HUDEP-2 (cell line): ENCODE measurements around the gene GALNT1.

Source experiments
- DNase-seq, 76 experiments: peaks; one replicate each; lab custom pipeline; 2025; ENCODE audit not compliant: unreplicated experiment in 76 of 76; lab: John Stamatoyannopoulos, UW

Gene GALNT1

GRCh38 chr18:35616664-35617423 lies 35.3 kb downstream of the GALNT1 start:
- DNase-seq = peak in 2 of 76 experiments; percentile 9 to 26

- no peak for DNase-seq
Measured at GRCh38 chr18:35617865-35618264, 36.3 kb downstream of the GALNT1 start.

GRCh38 chr18:35618289-35618688 lies 36.7 kb downstream of the GALNT1 start:
- no peak for DNase-seq

GRCh38 chr18:35618696-35619095 lies 37.2 kb downstream of the GALNT1 start:
- DNase-seq = no peak

GRCh38 chr18:35619464-35619863 lies 37.9 kb downstream of the GALNT1 start:
- no peak for DNase-seq

- no peak for DNase-seq
Measured at GRCh38 chr18:35619941-35620340, 38.4 kb downstream of the GALNT1 start.

GRCh38 chr18:35620765-35621164 lies 39.2 kb downstream of the GALNT1 start:
- DNase-seq = no peak

- no peak for DNase-seq
Measured at GRCh38 chr18:35623255-35623654, 41.7 kb downstream of the GALNT1 start.

- DNase-seq = no peak
Measured at GRCh38 chr18:35624146-35624545, 42.6 kb downstream of the GALNT1 start.

GRCh38 chr18:35625232-35625631 lies 43.7 kb downstream of the GALNT1 start:
- DNase-seq = no peak

- no peak for DNase-seq
Measured at GRCh38 chr18:35633761-35634160, 52.2 kb downstream of the GALNT1 start.

GRCh38 chr18:35634323-35634722 lies 52.8 kb downstream of the GALNT1 start:
- DNase-seq = no peak

GRCh38 chr18:35635170-35635569 lies 53.6 kb downstream of the GALNT1 start:
- no peak for DNase-seq

- DNase-seq = no peak
Measured at GRCh38 chr18:35637227-35637626, 55.7 kb downstream of the GALNT1 start.

GRCh38 chr18:35639296-35639695 lies 57.8 kb downstream of the GALNT1 start:
- no peak for DNase-seq

GRCh38 chr18:35641467-35641866 lies 59.9 kb downstream of the GALNT1 start:
- DNase-seq = no peak

GRCh38 chr18:35641916-35642315 lies 60.4 kb downstream of the GALNT1 start:
- DNase-seq = no peak

- DNase-seq = no peak
Measured at GRCh38 chr18:35642802-35643201, 61.3 kb downstream of the GALNT1 start.

- no peak for DNase-seq
Measured at GRCh38 chr18:35646449-35646848, 64.9 kb downstream of the GALNT1 start.

- DNase-seq = no peak
Measured at GRCh38 chr18:35653392-35654135, 72.0 kb downstream of the GALNT1 start.

- no peak for DNase-seq
Measured at GRCh38 chr18:35658112-35658511, 76.6 kb downstream of the GALNT1 start.

GRCh38 chr18:35661483-35662146 lies 80.1 kb downstream of the GALNT1 start:
- peak in 1 of 76 experiments; percentile 15 for DNase-seq
